DOHH2 (cell line): ENCODE results near the gene UVSSA.

Experiments used
- H3F3A ChIP-seq: fragments of 200-600 bp; sonication (generic), shearing (Covaris generic); 2 replicates; pipeline ENCODE4 v1.6.0; 2016; ENCODE audit warnings: antibody characterized with exemption, mild to moderate bottlenecking; ENCODE audit not compliant: control insufficient read depth, insufficient read depth
- H3K27ac ChIP-seq: fragments of 200-600 bp; sonication (generic); 2 replicates; pipeline ENCODE4 v1.5.1; 2014; ENCODE audit warnings: low read depth, mild to moderate bottlenecking, low read length, moderate library complexity
- H3K27me3 ChIP-seq: fragments of 200-600 bp; sonication (generic); 2 replicates; pipeline ENCODE4 v1.6.1; 2014; ENCODE audit warnings: mild to moderate bottlenecking, low read length, mixed read lengths; ENCODE audit not compliant: control insufficient read depth
- H3K36me3 ChIP-seq: fragments of 200-600 bp; sonication (generic); 2 replicates; pipeline ENCODE4 v1.6.1; 2014; ENCODE audit warnings: mild to moderate bottlenecking, low read length, moderate library complexity, mixed read lengths; ENCODE audit not compliant: control insufficient read depth
- H3K4me1 ChIP-seq: fragments of 200-600 bp; sonication (generic); 2 replicates; pipeline ENCODE4 v1.6.1; 2014; ENCODE audit warnings: mild to moderate bottlenecking, low read length, mixed read lengths; ENCODE audit not compliant: control insufficient read depth
- H3K4me2 ChIP-seq: fragments of 200-600 bp; sonication (generic); 2 replicates; pipeline ENCODE4 v1.6.0; 2014; ENCODE audit warnings: mild to moderate bottlenecking, low read length, moderate library complexity
- H3K4me3 ChIP-seq: fragments of 200-600 bp; sonication (generic); 2 replicates; pipeline ENCODE4 v1.5.1; 2014; ENCODE audit warnings: mild to moderate bottlenecking, low read length, mixed read lengths
- H3K79me2 ChIP-seq: fragments of 200-600 bp; sonication (generic); 2 replicates; pipeline ENCODE4 v1.6.1; 2014; ENCODE audit warnings: mild to moderate bottlenecking, low read length, mixed read lengths; ENCODE audit not compliant: control insufficient read depth
- H3K9me2 ChIP-seq: fragments of 200-600 bp; sonication (generic); replicated peaks from 2 replicates; pipeline ENCODE4 v1.6.1; 2014; ENCODE audit warnings: mild to moderate bottlenecking, low read length, mixed read lengths; ENCODE audit not compliant: control insufficient read depth
- H3K9me3 ChIP-seq: fragments of 200-600 bp; sonication (generic); 2 replicates; pipeline ENCODE4 v1.6.1; 2014; ENCODE audit warnings: antibody characterized with exemption, low read length, mixed read lengths; ENCODE audit not compliant: control insufficient read depth, insufficient read depth
- H4K20me1 ChIP-seq: fragments of 200-600 bp; sonication (generic); 2 replicates; pipeline ENCODE4 v1.6.0; 2014; ENCODE audit warnings: low read depth, mild to moderate bottlenecking, antibody characterized with exemption, low read length, moderate library complexity; ENCODE audit not compliant: control insufficient read depth, insufficient read depth
- CTCF ChIP-seq: fragments of 200-600 bp; sonication (generic); IDR thresholded peaks from one replicate; pipeline ENCODE4 v1.5.1; 2014; ENCODE audit warnings: antibody characterized with exemption, mild to moderate bottlenecking, low read depth, low read length; ENCODE audit not compliant: poor library complexity, severe bottlenecking
- EZH2phosphoT487 ChIP-seq: fragments of 200-600 bp; sonication (generic); IDR thresholded peaks from 2 replicates; pipeline ENCODE4 v1.6.1; 2017; ENCODE audit warnings: borderline replicate concordance, mild to moderate bottlenecking, antibody characterized with exemption, low read length, moderate library complexity, mixed read lengths

Gene UVSSA

GRCh38 chr4:1350169-1350520 is 3.1 kb downstream of the UVSSA start:
- H4K20me1 ChIP-seq: no peaks in the 10 kb centered on the region
- H3K4me3 ChIP-seq: no peak overlapping the region
- H3F3A ChIP-seq: no peaks in the 10 kb centered on the region
- no peaks in the 10 kb centered on the region for H3K9me2 ChIP-seq
- no peaks in the 10 kb centered on the region for H3K9me3 ChIP-seq
- H3K36me3 ChIP-seq: peaks cover 20% of the 10 kb centered on the region
- H3K4me1 ChIP-seq: peaks cover 25% of the 10 kb centered on the region
- no peak overlapping the region for H3K27ac ChIP-seq
- H3K27me3 ChIP-seq: no peaks in the 10 kb centered on the region
- TF ChIP-seq EZH2phosphoT487: no peak
- no peak for TF ChIP-seq CTCF
- H3K4me2 ChIP-seq: no peak overlapping the region
- peaks cover 24% of the 10 kb centered on the region for H3K79me2 ChIP-seq

GRCh38 chr4:1351854-1352566 is 5.0 kb downstream of the UVSSA start:
- Histone ChIP-seq H3K4me1 (peaks cover 20% of the 10 kb centered on the region), H3K36me3 (peaks cover 26% of the 10 kb centered on the region)
- no peak for TF ChIP-seq EZH2phosphoT487
- TF ChIP-seq CTCF: peak; percentile 96

GRCh38 chr4:1352567-1352900 is 5.5 kb downstream of the UVSSA start:
- no peaks in the 10 kb centered on the region for H3K9me3 ChIP-seq
- H4K20me1 ChIP-seq: no peaks in the 10 kb centered on the region
- H3K4me3 ChIP-seq: no peak overlapping the region
- no peak overlapping the region for H3K4me2 ChIP-seq
- no peaks in the 10 kb centered on the region for H3F3A ChIP-seq
- H3K27me3 ChIP-seq: no peaks in the 10 kb centered on the region
- no peak for TF ChIP-seq EZH2phosphoT487
- TF ChIP-seq CTCF: no peak
- peaks cover 17% of the 10 kb centered on the region for H3K79me2 ChIP-seq
- peaks cover 26% of the 10 kb centered on the region for H3K36me3 ChIP-seq
- no peak overlapping the region for H3K27ac ChIP-seq
- H3K9me2 ChIP-seq: no peaks in the 10 kb centered on the region
- H3K4me1 ChIP-seq: peaks cover 20% of the 10 kb centered on the region

More at GRCh38 chr4:1351854-1352566, 5.0 kb downstream of the UVSSA start:
- Histone ChIP-seq H3K4me2 (peak overlapping the region; percentile 36), H3K4me3 (no peak overlapping the region), H3F3A (no peaks in the 10 kb centered on the region), H3K9me3 (no peaks in the 10 kb centered on the region), H3K27ac (no peak overlapping the region), H3K79me2 (peaks cover 19% of the 10 kb centered on the region), H3K27me3 (no peaks in the 10 kb centered on the region), H4K20me1 (no peaks in the 10 kb centered on the region), H3K9me2 (no peaks in the 10 kb centered on the region)
